ENCODE data around the gene ENO3. TPM values are rescaled to one million over a fixed set of nuclear protein-coding genes. Genes with fewer than 3 reads are reported as not detected.

ENO3 gene
- total RNA-seq, 1 donor from 2014 or later = 9.8 TPM

DNA sequence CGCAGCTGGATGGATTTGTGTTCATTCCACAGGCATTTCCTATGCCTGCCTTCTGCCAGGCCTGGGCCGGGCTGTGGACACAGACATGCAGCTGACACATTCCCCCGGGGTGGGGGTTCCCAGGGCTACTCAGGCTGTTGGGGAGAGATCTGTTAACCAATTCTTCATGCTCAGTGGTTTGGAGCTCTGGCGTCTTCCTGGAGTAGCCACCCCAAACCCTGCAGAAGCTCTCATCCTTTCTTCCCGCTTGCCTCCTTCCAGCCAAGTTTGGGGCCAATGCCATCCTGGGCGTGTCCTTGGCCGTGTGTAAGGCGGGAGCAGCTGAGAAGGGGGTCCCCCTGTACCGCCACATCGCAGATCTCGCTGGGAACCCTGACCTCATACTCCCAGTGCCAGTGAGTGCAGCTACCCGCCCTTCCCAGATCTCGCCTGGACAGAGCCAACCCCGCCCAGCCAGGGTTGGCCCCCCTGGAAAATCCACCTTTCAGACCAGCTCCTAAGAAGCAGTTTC is 2.6 kb downstream of the ENO3 start:
- Mint-ChIP-seq H3K27ac (ENCODE audit: unreplicated experiment) (peak overlapping the region; percentile 88), H3K4me1 (ENCODE audit: low read depth) (peaks cover 38% of the 10 kb centered on the region), H3K4me3 (ENCODE audit: unreplicated experiment) (no peak overlapping the region), H3K36me3 (ENCODE audit: low read depth) (peaks cover 2% of the 10 kb centered on the region), H3K9me3 (ENCODE audit: low read depth) (no peaks in the 10 kb centered on the region), H3K27me3 (ENCODE audit: low read depth) (no peaks in the 10 kb centered on the region)
- DNase-seq (ENCODE audit: low spot score) = no peak
- TF ChIP-seq, protein P1, sequence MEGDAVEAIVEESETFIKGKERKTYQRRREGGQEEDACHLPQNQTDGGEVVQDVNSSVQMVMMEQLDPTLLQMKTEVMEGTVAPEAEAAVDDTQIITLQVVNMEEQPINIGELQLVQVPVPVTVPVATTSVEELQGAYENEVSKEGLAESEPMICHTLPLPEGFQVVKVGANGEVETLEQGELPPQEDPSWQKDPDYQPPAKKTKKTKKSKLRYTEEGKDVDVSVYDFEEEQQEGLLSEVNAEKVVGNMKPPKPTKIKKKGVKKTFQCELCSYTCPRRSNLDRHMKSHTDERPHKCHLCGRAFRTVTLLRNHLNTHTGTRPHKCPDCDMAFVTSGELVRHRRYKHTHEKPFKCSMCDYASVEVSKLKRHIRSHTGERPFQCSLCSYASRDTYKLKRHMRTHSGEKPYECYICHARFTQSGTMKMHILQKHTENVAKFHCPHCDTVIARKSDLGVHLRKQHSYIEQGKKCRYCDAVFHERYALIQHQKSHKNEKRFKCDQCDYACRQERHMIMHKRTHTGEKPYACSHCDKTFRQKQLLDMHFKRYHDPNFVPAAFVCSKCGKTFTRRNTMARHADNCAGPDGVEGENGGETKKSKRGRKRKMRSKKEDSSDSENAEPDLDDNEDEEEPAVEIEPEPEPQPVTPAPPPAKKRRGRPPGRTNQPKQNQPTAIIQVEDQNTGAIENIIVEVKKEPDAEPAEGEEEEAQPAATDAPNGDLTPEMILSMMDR (IDR thresholded peaks at IDR 0.05) = no peak

DNA sequence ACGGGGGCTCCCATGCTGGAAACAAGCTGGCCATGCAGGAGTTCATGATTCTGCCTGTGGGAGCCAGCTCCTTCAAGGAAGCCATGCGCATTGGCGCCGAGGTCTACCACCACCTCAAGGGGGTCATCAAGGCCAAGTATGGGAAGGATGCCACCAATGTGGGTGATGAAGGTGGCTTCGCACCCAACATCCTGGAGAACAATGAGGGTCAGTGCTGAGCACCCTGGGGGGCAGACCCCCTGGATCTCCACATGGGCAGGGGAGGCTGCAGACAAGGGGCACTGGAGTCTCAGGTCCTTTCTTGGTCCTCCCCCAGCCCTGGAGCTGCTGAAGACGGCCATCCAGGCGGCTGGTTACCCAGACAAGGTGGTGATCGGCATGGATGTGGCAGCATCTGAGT is 4.2 kb downstream of the ENO3 start:
- no peak for DNase-seq (ENCODE audit: low spot score)
- Mint-ChIP-seq H3K4me3 (ENCODE audit: unreplicated experiment) (no peak overlapping the region), H3K9me3 (ENCODE audit: low read depth) (no peaks in the 10 kb centered on the region), H3K27ac (ENCODE audit: unreplicated experiment) (no peak overlapping the region), H3K27me3 (ENCODE audit: low read depth) (no peaks in the 10 kb centered on the region), H3K4me1 (ENCODE audit: low read depth) (peaks cover 35% of the 10 kb centered on the region), H3K36me3 (ENCODE audit: low read depth) (peaks cover 8% of the 10 kb centered on the region)
- TF ChIP-seq, protein P1 (IDR thresholded peaks at IDR 0.05) = no peak

DNA sequence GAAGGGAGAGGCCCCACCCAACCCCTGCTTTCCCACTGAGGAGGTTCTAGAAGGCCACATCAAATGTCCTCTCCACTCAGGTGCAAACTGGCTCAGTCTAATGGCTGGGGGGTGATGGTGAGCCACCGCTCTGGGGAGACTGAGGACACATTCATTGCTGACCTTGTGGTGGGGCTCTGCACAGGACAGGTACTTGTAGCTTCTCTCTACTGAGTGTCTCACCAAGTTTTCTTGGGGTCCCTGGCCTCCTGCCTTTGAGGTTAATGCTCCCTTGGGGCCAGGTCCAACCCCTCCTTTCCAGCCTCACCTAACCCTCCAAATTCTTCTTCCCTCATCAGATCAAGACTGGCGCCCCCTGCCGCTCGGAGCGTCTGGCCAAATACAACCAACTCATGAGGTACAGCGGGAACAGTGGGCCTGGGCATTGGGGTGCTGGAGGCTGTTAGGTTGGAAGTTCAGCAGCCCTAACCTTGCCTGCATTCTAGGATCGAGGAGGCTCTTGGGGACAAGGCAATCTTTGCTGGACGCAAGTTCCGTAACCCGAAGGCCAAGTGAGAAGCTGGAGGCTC is 5.7 kb downstream of the ENO3 start:
- Mint-ChIP-seq H3K36me3 (ENCODE audit: low read depth) (peaks cover 14% of the 10 kb centered on the region), H3K9me3 (ENCODE audit: low read depth) (no peaks in the 10 kb centered on the region), H3K4me1 (ENCODE audit: low read depth) (peaks cover 20% of the 10 kb centered on the region), H3K4me3 (ENCODE audit: unreplicated experiment) (no peak overlapping the region), H3K27ac (ENCODE audit: unreplicated experiment) (no peak overlapping the region), H3K27me3 (ENCODE audit: low read depth) (no peaks in the 10 kb centered on the region)
- no peak for DNase-seq (ENCODE audit: low spot score)
- TF ChIP-seq, protein P1 (IDR thresholded peaks at IDR 0.05) = peak; percentile 24

DNA sequence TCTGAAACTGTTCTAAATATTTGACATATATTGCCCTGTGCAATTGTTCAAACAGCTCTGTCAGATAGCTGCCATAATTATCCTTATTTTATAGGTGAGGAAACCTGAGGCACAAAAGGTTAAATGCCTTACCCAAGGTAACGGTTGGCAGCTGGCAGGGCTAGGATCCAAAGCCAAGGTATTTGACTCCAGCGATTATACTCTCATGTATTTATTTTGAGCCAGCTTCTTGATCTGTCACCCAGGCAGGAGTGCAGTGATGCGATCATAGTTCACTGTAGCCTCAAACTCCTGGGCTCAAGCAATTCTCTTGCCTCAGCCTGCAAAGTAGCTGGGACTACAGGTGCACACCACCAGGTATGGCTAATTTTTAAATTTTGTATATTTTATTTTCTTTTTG is 7.2 kb downstream of the ENO3 start:
- Mint-ChIP-seq H3K4me1 (ENCODE audit: low read depth) (peaks cover 10% of the 10 kb centered on the region), H3K36me3 (ENCODE audit: low read depth) (peaks cover 14% of the 10 kb centered on the region), H3K9me3 (ENCODE audit: low read depth) (no peaks in the 10 kb centered on the region), H3K4me3 (ENCODE audit: unreplicated experiment) (no peak overlapping the region), H3K27ac (ENCODE audit: unreplicated experiment) (no peak overlapping the region), H3K27me3 (ENCODE audit: low read depth) (no peaks in the 10 kb centered on the region)
- TF ChIP-seq, protein P1 (IDR thresholded peaks at IDR 0.05) = no peak
- no peak for DNase-seq (ENCODE audit: low spot score)

DNA sequence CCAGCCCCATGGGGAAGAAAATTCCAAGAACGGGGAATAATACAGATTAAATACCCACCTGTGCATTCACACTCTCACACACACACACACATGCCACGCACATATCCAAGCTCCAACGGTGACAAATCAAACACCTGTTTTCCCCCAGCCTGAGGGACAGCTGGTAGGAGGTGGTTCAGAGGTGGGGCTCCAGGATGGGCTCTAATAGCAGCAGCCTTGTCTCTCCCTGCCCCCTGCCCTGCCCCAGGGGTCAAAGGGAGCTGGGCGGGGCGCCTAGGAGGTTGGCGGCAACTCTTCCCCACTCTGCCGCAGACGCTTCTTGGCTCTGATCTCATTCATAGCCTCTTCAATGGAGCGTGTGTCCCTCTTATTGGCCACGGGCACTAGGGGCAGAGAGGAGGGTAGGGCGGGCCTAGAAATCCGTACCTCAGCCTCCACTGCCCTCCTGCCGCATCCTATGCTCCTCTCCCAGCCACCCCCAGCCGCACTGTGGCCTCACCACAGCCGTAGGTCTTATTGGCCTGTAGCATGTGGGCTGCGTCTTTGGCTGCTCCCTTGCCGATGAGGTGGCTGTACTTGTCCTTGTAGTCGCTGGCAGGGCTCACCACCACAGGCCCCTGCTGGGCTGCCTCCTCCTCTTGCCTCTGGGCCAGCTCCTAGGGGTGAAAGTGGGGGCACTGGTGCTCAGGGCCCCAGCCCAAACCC is 8.5 kb downstream of the ENO3 start:
- Mint-ChIP-seq H3K9me3 (ENCODE audit: low read depth) (no peaks in the 10 kb centered on the region), H3K4me3 (ENCODE audit: unreplicated experiment) (no peak overlapping the region)
- TF ChIP-seq, protein P1 (IDR thresholded peaks at IDR 0.05) = no peak

More for the DNA sequence above, 8.5 kb downstream of the ENO3 start:
- Mint-ChIP-seq H3K4me1 (ENCODE audit: low read depth) (no peaks in the 10 kb centered on the region), H3K27ac (ENCODE audit: unreplicated experiment) (no peak overlapping the region), H3K36me3 (ENCODE audit: low read depth) (peaks cover 14% of the 10 kb centered on the region), H3K27me3 (ENCODE audit: low read depth) (no peaks in the 10 kb centered on the region)
- DNase-seq (ENCODE audit: low spot score) = no peak
